B cell (primary cell): ENCODE measurements around the gene SGPP2. TPM values are rescaled to one million over a fixed set of nuclear protein-coding genes. Genes with fewer than 3 reads are reported as not detected.

Experiments used
- ATAC-seq: fragments of 200-7000 bp; cut with Tn5 transposase; one replicate; pipeline ENCODE4 v1.10.0; 2021; ENCODE audit warnings: low read depth, mild to moderate bottlenecking, moderate number of reproducible peaks, moderate library complexity
- CTCF ChIA-PET: fragments of 350-600 bp; sonication (Branson Sonifier 250); formaldehyde crosslinking; loops from one replicate; lab custom pipeline; 2021; ENCODE audit warnings: antibody characterized with exemption, inconsistent platforms; lab: Charles Lee
- POLR2A ChIA-PET: fragments of 350-600 bp; sonication (Branson Sonifier 250); formaldehyde crosslinking; loops from one replicate; lab custom pipeline; 2021; ENCODE audit warnings: antibody characterized with exemption; lab: Charles Lee
- DNase-seq: peaks from one replicate; pipeline ENCODE4 v3.0.0; 2013
- H2AFZ ChIP-seq: 2 replicates; pipeline ENCODE4 v1.6.1; 2012; ENCODE audit warnings: mild to moderate bottlenecking, low read depth, low read length; ENCODE audit not compliant: insufficient read depth, poor library complexity, severe bottlenecking
- H3K27ac ChIP-seq, 2 donors: 1 replicate in 1 of 2; 2 replicates in 1 of 2; pipeline ENCODE4 v1.5.1; 2012 to 2013; ENCODE audit warnings: low read length in 2 of 2, mild to moderate bottlenecking in 2 of 2, moderate library complexity in 1 of 2
- H3K27me3 ChIP-seq, 4 experiments: fragments of 200-600 bp in 1 of 4; sonication (generic) in 1 of 4; replicated peaks in 1 of 4; 1 replicate in 2 of 4; 2 replicates in 2 of 4; pipeline versions ENCODE4 v1.6.1 to v1.7.0; 2013 to 2016; ENCODE audit warnings: low read length in 3 of 4, mild to moderate bottlenecking in 2 of 4, mixed read lengths in 1 of 4, moderate library complexity in 1 of 4; ENCODE audit not compliant: insufficient read depth in 4 of 4, control insufficient read depth in 3 of 4; ENCODE audit errors: control extremely low read depth in 1 of 4
- H3K36me3 ChIP-seq, 2 experiments: replicated peaks in 1 of 2; 1 replicate in 1 of 2; 2 replicates in 1 of 2; pipeline versions ENCODE4 v1.6.1 to v1.7.1; 2013; ENCODE audit warnings: low read length in 1 of 2; ENCODE audit not compliant: insufficient read depth in 2 of 2, control insufficient read depth in 1 of 2; ENCODE audit errors: control extremely low read depth in 1 of 2, extremely low read depth in 1 of 2
- H3K4me1 ChIP-seq, 2 donors: fragments of 200-600 bp in 1 of 2; sonication (generic) in 1 of 2; 1 replicate in 1 of 2; 2 replicates in 1 of 2; pipeline versions ENCODE4 v1.5.1 to v1.6.1; 2013 to 2017; ENCODE audit warnings: low read length in 2 of 2; ENCODE audit not compliant: control insufficient read depth in 2 of 2, insufficient read depth in 2 of 2
- H3K4me2 ChIP-seq: replicated peaks from 2 replicates; pipeline ENCODE3; 2012; ENCODE audit warnings: mild to moderate bottlenecking, low read depth, low read length; ENCODE audit not compliant: poor library complexity, severe bottlenecking
- H3K4me3 ChIP-seq, 5 experiments: fragments of 200-600 bp in 1 of 5; sonication (generic) in 1 of 5; 1 replicate in 3 of 5; 2 replicates in 2 of 5; pipeline versions ENCODE4 v1.5.1 to v1.7.0; 2011 to 2016; ENCODE audit warnings: low read length in 4 of 5, mild to moderate bottlenecking in 4 of 5, low read depth in 2 of 5, control low read depth in 1 of 5, moderate library complexity in 1 of 5; ENCODE audit not compliant: insufficient read depth in 1 of 5; ENCODE audit errors: control extremely low read depth in 1 of 5, extremely low read depth in 1 of 5
- H3K79me2 ChIP-seq: fragments of 200-600 bp; sonication (generic); one replicate; pipeline ENCODE4 v1.6.0; 2016; ENCODE audit warnings: low read length; ENCODE audit not compliant: control insufficient read depth, insufficient read depth
- H3K9ac ChIP-seq: fragments of 200-600 bp; sonication (generic); 2 replicates; pipeline ENCODE4 v1.6.1; 2017; ENCODE audit warnings: mild to moderate bottlenecking, low read length, moderate library complexity
- H3K9me3 ChIP-seq, 3 donors: one replicate each; pipeline versions ENCODE4 v1.6.1 to v1.7.1; 2013; ENCODE audit warnings: low read length in 2 of 3; ENCODE audit not compliant: control insufficient read depth in 2 of 3, insufficient read depth in 1 of 3; ENCODE audit errors: control extremely low read depth in 1 of 3
- H4K20me1 ChIP-seq: 2 replicates; pipeline ENCODE4 v1.6.0; 2012; ENCODE audit warnings: mild to moderate bottlenecking, low read length; ENCODE audit not compliant: insufficient read depth, control insufficient read depth, poor library complexity, severe bottlenecking
- H3K27ac Mint-ChIP-seq: one replicate; pipeline ENCODE4 v1.8.0; 2021; ENCODE audit warnings: mixed read lengths
- H3K27me3 Mint-ChIP-seq: one replicate; pipeline ENCODE4 v1.8.0; 2021; ENCODE audit warnings: mixed read lengths
- H3K4me1 Mint-ChIP-seq: one replicate; pipeline ENCODE4 v1.8.0; 2021; ENCODE audit warnings: mixed read lengths
- H3K4me3 Mint-ChIP-seq: one replicate; pipeline ENCODE4 v1.8.0; 2021; ENCODE audit warnings: mixed read lengths
- H3K9me3 Mint-ChIP-seq: one replicate; pipeline ENCODE4 v1.8.0; 2022; ENCODE audit warnings: mixed read lengths; ENCODE audit not compliant: insufficient read depth
- CTCF ChIP-seq: fragments of 200-600 bp; IDR thresholded peaks from one replicate; pipeline ENCODE4 v1.8.0; 2022; ENCODE audit warnings: antibody characterized with exemption, mild to moderate bottlenecking
- EZH2 ChIP-seq: IDR thresholded peaks from 2 replicates; pipeline ENCODE4 v1.6.1; 2012; ENCODE audit warnings: borderline replicate concordance, low read depth, mild to moderate bottlenecking, moderate library complexity, low read length; ENCODE audit not compliant: insufficient read depth, poor library complexity, severe bottlenecking
- WGBS: methylation state at CpG from one replicate; pipeline ENCODE4 v1.1.5; 2013; ENCODE audit warnings: missing lambda C conversion rate; ENCODE audit not compliant: insufficient coverage; 5-methylcytosine and 5-hydroxymethylcytosine counted together
- intact Hi-C: fragments of 100-400 bp; cut with micrococcal nuclease; formaldehyde crosslinking; loops from one replicate; pipeline ENCODE4 v1.10.0; 2022
- polyA plus RNA-seq: library from polyadenylated mRNA; depleted of rRNA; stranded (reverse); fragments of >200 nt; gene quantifications from 2 replicates; pipeline ENCODE4 v1.2.3, GENCODE V29; 2012
- total RNA-seq, 2 donors: library from RNA; stranded (reverse); fragments of 120-200 nt in 1 of 2; gene quantifications; 1 replicate in 1 of 2; 2 replicates in 1 of 2; pipeline versions ENCODE4 v1.2.3 to v1.2.4, GENCODE V29; 2013 to 2022

The SGPP2 gene
- total and polyA plus RNA-seq, 2 donors (not counting 1 experiment from before 2014, with no cell fraction given): 1.5 to 7.7 TPM

DNA sequence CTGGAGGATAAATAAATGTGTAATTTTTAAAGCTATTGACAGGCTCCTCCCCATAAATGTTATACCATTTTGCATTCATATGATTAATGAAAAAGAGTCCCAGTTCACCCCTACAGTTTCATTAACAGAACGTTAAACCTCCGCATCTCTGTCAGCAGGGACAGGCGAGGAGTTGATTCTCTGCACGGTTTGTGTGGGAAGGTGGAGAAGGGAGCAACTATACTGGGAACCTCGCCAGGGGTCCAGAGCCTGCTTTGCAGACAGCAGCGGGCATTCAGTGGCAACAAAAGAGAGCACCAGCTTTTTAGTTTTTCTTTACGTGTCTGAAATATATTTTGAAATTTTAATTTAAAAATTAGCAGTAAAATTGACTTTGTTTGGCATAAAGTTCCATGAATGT lies 130.2 kb downstream of the SGPP2 start:
- H3K9me3 Mint-ChIP-seq: no peaks in the 10 kb centered on the region
- TF ChIP-seq CTCF (no peak), EZH2 (no peak)
- H3K27ac ChIP-seq: no peak overlapping the region
- 89% methylated on average over 3 of the region's 7 CpGs for WGBS
- H3K9ac ChIP-seq: no peak overlapping the region
- ChIA-PET CTCF (interaction anchor here (2.0 kb wide), 1 partner anchor 237 kb away, joined by 6 read pairs; no protein-coding TSS in a partner anchor), POLR2A (no interaction called here)
- DNase-seq: no peak
- H4K20me1 ChIP-seq: no peaks in the 10 kb centered on the region
- no peak overlapping the region for H3K4me2 ChIP-seq
- H3K4me3 Mint-ChIP-seq: no peak overlapping the region
- peaks cover 0 to 5% (median 0%) of the 10 kb centered on the region in 4 experiments for H3K27me3 ChIP-seq
- H3K4me1 Mint-ChIP-seq: no peaks in the 10 kb centered on the region
- H3K36me3 ChIP-seq: no peaks in the 10 kb centered on the region
- ATAC-seq: no peak
- no peaks in the 10 kb centered on the region for H3K79me2 ChIP-seq
- intact Hi-C loops: no loop called here
- no peaks in the 10 kb centered on the region for H3K4me1 ChIP-seq
- H3K9me3 ChIP-seq: no peaks in the 10 kb centered on the region
- H3K4me3 ChIP-seq: no peak overlapping the region
- no peaks in the 10 kb centered on the region for H3K27me3 Mint-ChIP-seq
- H2AFZ ChIP-seq: no peak overlapping the region
- no peak overlapping the region for H3K27ac Mint-ChIP-seq

- no peaks in the 10 kb centered on the region for H3K4me1 Mint-ChIP-seq
- H3K9me3 Mint-ChIP-seq: no peaks in the 10 kb centered on the region
- Histone ChIP-seq H3K9me3 (no peaks in the 10 kb centered on the region), H4K20me1 (no peaks in the 10 kb centered on the region), H3K36me3 (no peaks in the 10 kb centered on the region), H2AFZ (no peak overlapping the region), H3K9ac (no peak overlapping the region), H3K4me3 (no peak overlapping the region), H3K4me2 (no peak overlapping the region), H3K27ac (no peak overlapping the region), H3K4me1 (no peaks in the 10 kb centered on the region), H3K79me2 (no peaks in the 10 kb centered on the region), H3K27me3 (no peaks in the 10 kb centered on the region)
- DNase-seq: no peak
- no peak for ATAC-seq
- CTCF ChIA-PET: interaction anchor here (0.6 to 4.0 kb wide), 8 partner anchors 13 to 503 kb away, joined by 4 to 71 read pairs (median 6); no protein-coding TSS in a partner anchor
- TF ChIP-seq EZH2 (no peak), CTCF (no peak)
- POLR2A ChIA-PET: no interaction called here
- WGBS: no CpG with 5 or more reads among the region's 4 CpGs
- no peaks in the 10 kb centered on the region for H3K27me3 Mint-ChIP-seq
- intact Hi-C loops: no loop called here
- H3K27ac Mint-ChIP-seq: no peak overlapping the region
- H3K4me3 Mint-ChIP-seq: no peak overlapping the region
Observed at GRCh38 chr2:222561151-222561550, 136.8 kb downstream of the SGPP2 start.
